ENCODE results near the gene SORCS1.
A peak's percentile ranks its signal among the peaks of the same experiment; 100 is the strongest.

The SORCS1 gene

DNA sequence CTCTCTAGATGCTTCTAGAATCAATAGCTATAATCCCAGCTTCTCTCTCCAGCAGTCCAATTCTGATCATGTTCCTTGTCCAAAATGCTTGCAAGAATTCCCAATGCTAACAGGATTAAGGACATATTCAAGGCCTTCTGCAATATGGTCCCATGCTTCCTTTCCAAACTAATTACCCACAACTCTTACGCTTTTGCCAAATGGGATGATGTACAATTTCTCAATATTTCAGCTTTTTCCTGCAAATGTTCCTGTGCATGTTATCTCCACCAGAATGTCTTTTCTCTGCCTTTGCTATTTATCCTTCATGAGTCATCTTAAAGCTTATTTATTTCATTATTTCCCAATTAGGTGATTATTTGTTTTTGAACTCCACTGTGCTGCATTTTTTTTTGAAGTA lies 556.4 kb downstream of the SORCS1 start:
- no peak for DNase-seq (ENCODE audit: low read depth)
- H3K4me3 ChIP-seq (ENCODE audit: low read depth, low read length): no peak overlapping the region
- no peak for TF ChIP-seq MYC (IDR thresholded peaks at IDR 0.05; ENCODE audit: low read depth, low read length)
- TF ChIP-seq POLR2A (IDR thresholded peaks at IDR 0.05; ENCODE audit: extremely low read depth, insufficient read length): no peak
- TF ChIP-seq, protein P1, sequence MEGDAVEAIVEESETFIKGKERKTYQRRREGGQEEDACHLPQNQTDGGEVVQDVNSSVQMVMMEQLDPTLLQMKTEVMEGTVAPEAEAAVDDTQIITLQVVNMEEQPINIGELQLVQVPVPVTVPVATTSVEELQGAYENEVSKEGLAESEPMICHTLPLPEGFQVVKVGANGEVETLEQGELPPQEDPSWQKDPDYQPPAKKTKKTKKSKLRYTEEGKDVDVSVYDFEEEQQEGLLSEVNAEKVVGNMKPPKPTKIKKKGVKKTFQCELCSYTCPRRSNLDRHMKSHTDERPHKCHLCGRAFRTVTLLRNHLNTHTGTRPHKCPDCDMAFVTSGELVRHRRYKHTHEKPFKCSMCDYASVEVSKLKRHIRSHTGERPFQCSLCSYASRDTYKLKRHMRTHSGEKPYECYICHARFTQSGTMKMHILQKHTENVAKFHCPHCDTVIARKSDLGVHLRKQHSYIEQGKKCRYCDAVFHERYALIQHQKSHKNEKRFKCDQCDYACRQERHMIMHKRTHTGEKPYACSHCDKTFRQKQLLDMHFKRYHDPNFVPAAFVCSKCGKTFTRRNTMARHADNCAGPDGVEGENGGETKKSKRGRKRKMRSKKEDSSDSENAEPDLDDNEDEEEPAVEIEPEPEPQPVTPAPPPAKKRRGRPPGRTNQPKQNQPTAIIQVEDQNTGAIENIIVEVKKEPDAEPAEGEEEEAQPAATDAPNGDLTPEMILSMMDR (IDR thresholded peaks at IDR 0.05; ENCODE audit: low read depth, low read length): no peak
- TF ChIP-seq, protein P2, sequence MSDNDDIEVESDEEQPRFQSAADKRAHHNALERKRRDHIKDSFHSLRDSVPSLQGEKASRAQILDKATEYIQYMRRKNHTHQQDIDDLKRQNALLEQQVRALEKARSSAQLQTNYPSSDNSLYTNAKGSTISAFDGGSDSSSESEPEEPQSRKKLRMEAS (IDR thresholded peaks at IDR 0.05; ENCODE audit: low read depth, low read length): no peak

DNA sequence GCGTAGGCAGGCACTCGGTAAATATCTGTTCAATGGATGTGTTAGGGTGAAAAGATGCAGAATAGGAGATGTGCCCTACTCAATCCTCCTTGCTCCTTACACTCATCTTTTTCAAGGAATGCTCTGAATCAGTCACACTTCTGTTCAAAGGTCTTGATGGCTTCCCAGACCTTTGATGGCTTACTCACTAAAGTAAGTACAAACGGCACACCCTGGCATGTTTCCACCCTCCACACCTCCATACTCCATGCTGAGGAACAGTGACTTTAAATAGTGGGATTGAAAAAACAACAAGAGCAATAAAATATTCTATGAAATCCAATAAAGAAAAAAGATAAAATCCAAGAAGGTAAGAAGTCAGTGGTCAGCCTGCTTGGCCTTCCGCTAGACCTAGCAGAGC lies 569.2 kb downstream of the SORCS1 start:
- no peak overlapping the region for H3K4me3 ChIP-seq (ENCODE audit: low read depth, low read length)
- DNase-seq (ENCODE audit: low read depth): no peak
- TF ChIP-seq, protein P1 (IDR thresholded peaks at IDR 0.05; ENCODE audit: low read depth, low read length): no peak
- no peak for TF ChIP-seq POLR2A (IDR thresholded peaks at IDR 0.05; ENCODE audit: extremely low read depth, insufficient read length)

DNA sequence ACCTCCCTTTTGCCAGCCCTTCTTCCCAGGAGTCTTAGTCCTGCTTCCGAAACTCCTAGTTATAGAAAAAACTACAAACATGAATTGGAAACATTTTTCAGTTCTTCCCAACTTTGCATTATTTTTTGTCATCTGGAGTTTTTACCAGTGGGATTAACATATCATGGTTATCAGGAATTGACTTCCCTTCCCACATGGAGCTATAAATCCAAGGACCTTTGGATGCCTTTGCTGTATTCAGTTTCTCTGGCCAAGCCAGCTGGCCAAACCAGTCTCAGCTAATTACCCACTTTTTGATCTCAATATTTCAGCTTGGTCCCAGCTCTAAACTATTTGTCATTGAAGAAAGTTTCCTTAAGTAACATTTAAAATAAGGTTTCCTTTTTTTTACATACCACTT lies 570.6 kb downstream of the SORCS1 start:
- no peak for DNase-seq (ENCODE audit: low read depth)
- H3K4me3 ChIP-seq (ENCODE audit: low read depth, low read length): no peak overlapping the region
- TF ChIP-seq POLR2A (IDR thresholded peaks at IDR 0.05; ENCODE audit: extremely low read depth, insufficient read length) (no peak), MYC (IDR thresholded peaks at IDR 0.05; ENCODE audit: low read depth, low read length) (no peak)
- TF ChIP-seq, protein P2 (IDR thresholded peaks at IDR 0.05; ENCODE audit: low read depth, low read length): no peak
- TF ChIP-seq, protein P1 (IDR thresholded peaks at IDR 0.05; ENCODE audit: low read depth, low read length): no peak

DNA sequence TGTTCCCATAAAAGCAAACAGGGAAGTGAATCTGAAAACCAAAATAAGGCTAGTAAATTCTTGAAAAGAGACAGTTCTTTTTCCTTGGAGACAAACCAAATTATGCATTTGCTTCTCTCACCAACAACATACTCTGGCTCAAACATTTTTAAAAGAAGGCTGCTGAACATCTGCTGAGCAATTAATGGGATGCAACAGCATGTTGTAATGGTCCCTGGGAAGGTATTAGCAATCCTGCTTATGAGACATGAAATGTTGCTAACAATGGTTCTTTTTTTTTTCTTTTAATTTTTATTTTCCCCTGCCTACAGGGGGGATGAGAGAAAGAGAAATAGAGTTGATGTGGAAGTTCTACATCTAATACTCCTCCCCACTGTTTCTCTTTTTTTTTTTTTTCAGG lies 572.1 kb downstream of the SORCS1 start:
- TF ChIP-seq, protein P2 (IDR thresholded peaks at IDR 0.05; ENCODE audit: low read depth, low read length): no peak
- TF ChIP-seq POLR2A (IDR thresholded peaks at IDR 0.05; ENCODE audit: extremely low read depth, insufficient read length): no peak
- no peak for TF ChIP-seq MYC (IDR thresholded peaks at IDR 0.05; ENCODE audit: low read depth, low read length)
- TF ChIP-seq, protein P1 (IDR thresholded peaks at IDR 0.05; ENCODE audit: low read depth, low read length): no peak
- no peak overlapping the region for H3K4me3 ChIP-seq (ENCODE audit: low read depth, low read length)
- DNase-seq (ENCODE audit: low read depth): no peak

DNA sequence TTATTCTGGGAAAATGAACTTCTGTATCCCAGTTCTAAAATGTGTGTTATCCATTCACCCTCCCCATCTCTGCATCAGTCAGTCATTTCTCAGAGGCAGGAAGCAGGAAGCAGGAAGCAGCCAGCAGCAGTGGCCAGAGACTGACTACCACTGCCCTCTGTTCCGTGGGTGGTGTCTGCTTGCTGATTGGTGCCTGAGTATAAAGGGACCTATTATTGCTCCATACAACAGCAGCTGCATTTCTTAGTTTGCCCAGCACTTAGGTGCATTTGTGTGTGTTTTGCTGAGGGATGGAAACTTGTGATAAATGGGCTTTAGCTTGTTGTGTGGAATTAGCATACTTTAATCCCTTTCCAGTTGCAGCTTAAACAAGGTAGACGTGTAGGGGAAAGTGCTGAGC lies 582.2 kb downstream of the SORCS1 start:
- peak; percentile 12 for DNase-seq (ENCODE audit: low read depth)
- TF ChIP-seq POLR2A (IDR thresholded peaks at IDR 0.05; ENCODE audit: extremely low read depth, insufficient read length): no peak
- TF ChIP-seq, protein P2 (IDR thresholded peaks at IDR 0.05; ENCODE audit: low read depth, low read length): no peak
- TF ChIP-seq MYC (IDR thresholded peaks at IDR 0.05; ENCODE audit: low read depth, low read length): no peak
- TF ChIP-seq, protein P1 (IDR thresholded peaks at IDR 0.05; ENCODE audit: low read depth, low read length): no peak
- H3K4me3 ChIP-seq (ENCODE audit: low read depth, low read length): no peak overlapping the region

DNA sequence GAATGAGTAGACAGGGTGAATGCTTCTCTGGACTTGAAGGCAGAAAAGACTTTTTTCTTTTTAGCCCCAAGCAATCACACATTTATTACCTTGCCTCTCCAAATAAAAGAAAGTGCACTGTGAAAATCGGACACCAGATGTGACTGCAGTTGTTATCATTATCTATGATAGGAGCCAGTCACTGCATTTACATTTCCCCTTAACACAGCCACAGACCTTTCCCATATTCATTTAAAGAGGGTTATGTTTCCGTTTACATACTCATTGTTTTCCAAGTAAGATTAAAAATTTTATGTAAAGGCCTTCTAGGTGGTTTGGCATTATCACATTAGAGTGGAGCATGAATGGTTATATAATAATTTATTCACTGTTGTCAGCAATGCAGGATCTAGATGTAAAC lies 586.8 kb downstream of the SORCS1 start:
- no peak for DNase-seq (ENCODE audit: low read depth)
- no peak overlapping the region for H3K4me3 ChIP-seq (ENCODE audit: low read depth, low read length)
- TF ChIP-seq, protein P2 (IDR thresholded peaks at IDR 0.05; ENCODE audit: low read depth, low read length): no peak
- TF ChIP-seq, protein P1 (IDR thresholded peaks at IDR 0.05; ENCODE audit: low read depth, low read length): no peak
- TF ChIP-seq POLR2A (IDR thresholded peaks at IDR 0.05; ENCODE audit: extremely low read depth, insufficient read length) (no peak), MYC (IDR thresholded peaks at IDR 0.05; ENCODE audit: low read depth, low read length) (no peak)

All from NB4 (cell line).